SKM-1 (cell line): ENCODE results near the gene CHCHD1.
A peak's percentile ranks its signal among the peaks of the same experiment; 100 is the strongest.
"Not testable (repeated sequence)": the region's sequence is repeated elsewhere in the genome, so short reads cannot be mapped to it uniquely, and the experiment has no call there.

Experiments
- DNase-seq: peaks from one replicate; lab custom pipeline; 2025; ENCODE audit not compliant: unreplicated experiment; lab: John Stamatoyannopoulos, UW

The CHCHD1 gene

DNA sequence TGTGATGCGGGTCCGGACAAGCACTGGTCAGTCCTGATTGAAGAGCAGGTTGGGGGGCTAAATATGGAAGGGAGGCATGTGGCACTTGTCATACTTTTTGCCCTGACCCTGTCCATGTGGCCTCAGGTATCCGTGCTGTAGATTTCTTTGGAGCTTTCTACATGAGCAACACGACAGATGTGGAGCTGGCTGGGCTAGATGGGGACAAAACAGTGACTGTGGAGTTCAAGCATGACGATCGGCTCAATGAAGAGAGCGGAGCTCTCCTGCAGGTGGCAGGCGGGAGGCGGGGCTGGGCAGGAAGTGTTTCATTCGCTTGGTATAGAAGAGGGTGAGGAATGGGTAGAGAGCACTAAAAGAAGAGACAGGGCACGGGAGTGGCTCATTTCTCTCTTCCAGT lies 13.0 kb upstream of the CHCHD1 start:
- no peak for DNase-seq

DNA sequence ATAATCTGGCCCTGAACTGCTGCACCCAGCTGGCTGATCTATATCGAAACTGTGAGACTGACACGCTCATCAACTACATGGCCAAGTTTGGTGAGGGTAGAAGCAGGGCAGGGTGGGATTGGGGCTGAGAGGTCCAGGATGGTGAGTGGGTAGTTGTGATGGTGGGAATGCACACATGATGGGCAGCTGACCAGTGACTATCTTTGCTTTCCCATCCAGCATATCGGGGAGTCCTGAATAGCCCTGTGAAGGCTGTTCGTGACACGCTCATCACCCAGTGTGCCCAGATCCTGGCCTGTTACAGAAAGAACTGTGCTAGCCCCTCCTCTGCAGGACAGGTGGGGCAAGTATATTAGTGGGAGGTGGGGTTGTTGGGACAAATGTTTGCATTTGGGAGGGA lies 12.5 kb upstream of the CHCHD1 start:
- no peak for DNase-seq

- DNase-seq = no peak
These were observed 10.0 kb upstream of the CHCHD1 start for GRCh38 chr10:73771722-73772280.

DNA sequence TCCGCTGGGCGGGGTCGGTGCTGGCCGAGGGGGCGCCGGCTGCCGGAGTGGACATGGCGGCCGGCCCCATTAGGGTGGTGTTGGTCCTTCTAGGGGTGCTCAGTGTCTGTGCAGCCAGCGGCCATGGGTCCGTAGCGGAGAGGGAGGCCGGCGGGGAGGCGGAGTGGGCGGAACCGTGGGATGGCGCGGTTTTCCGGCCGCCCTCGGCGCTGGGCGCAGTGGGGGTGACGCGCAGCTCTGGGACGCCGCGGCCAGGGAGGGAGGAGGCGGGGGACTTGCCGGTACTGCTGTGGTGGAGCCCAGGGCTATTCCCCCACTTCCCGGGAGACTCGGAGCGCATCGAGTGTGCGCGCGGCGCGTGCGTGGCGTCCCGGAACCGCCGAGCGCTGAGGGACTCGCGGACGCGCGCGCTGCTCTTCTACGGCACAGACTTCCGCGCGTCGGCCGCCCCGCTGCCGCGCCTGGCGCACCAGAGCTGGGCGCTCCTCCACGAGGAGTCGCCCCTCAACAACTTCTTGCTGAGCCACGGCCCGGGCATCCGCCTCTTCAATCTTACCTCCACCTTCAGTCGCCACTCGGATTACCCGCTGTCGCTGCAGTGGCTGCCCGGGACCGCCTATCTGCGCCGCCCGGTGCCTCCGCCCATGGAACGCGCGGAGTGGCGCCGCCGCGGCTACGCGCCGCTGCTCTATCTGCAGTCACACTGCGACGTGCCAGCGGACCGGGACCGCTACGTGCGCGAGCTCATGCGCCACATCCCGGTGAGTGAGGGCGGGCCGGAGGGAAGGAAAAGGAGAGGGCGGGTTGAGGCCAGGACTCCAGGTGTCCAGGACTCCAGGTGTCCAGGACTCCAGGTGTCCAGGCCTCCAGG lies 9.3 kb upstream of the CHCHD1 start:
- DNase-seq = peak; percentile 63

DNA sequence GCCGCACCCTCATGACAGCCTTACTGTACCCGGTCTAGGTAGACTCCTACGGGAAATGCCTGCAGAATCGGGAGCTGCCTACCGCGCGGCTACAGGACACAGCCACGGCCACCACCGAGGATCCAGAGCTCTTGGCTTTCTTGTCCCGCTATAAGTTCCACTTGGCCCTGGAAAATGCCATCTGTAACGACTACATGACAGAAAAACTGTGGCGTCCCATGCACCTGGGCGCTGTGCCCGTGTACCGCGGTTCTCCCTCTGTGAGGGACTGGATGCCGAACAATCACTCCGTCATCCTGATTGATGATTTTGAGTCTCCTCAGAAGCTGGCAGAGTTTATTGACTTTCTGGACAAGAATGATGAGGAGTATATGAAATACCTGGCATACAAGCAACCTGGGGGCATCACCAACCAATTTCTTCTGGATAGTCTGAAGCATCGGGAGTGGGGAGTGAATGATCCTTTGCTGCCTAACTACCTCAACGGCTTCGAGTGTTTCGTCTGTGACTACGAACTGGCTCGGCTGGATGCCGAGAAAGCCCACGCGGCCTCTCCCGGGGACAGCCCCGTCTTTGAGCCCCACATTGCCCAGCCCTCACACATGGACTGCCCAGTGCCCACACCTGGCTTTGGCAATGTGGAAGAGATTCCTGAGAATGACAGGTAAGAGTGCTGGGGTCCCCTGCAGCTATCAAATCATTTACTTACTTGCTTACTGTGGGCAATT lies 8.5 kb upstream of the CHCHD1 start:
- DNase-seq = no peak

GRCh38 chr10:73774637-73775036 lies 7.2 kb upstream of the CHCHD1 start:
- no peak for DNase-seq

GRCh38 chr10:73779018-73779417 lies 2.8 kb upstream of the CHCHD1 start:
- no peak for DNase-seq

DNA sequence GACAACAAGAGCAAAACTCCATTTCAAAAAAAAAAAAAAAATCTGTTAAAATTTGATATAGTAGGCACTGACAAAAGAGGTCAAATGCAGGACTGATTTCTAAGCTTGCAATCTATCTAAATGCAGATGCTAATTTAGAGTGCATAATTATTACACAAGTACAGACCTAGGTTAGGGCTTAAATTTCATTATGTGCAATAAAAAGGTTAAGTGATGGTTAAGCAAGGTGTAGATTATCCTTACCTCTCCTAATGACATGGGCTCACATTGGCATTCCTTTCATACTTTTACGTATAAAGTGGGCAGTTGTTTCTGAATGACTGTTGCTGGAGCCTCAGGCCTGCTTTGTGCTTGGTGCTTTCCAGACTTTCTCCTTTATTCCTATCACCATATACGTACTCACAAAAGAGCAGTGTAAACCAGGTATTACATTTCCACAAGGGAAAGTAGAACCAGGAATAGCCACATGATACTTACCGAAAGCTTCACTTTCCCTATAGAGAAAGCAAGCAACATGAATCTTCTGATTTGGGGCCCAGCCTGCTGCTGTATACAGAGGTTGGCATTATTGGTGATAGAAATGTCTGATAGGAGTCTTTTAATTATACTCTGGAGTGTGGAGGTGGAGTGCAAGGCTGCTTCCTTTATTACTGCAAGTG lies 2.2 kb upstream of the CHCHD1 start:
- DNase-seq = no peak

- DNase-seq = no peak
These were observed 1.5 kb upstream of the CHCHD1 start for GRCh38 chr10:73780301-73780700.

DNA sequence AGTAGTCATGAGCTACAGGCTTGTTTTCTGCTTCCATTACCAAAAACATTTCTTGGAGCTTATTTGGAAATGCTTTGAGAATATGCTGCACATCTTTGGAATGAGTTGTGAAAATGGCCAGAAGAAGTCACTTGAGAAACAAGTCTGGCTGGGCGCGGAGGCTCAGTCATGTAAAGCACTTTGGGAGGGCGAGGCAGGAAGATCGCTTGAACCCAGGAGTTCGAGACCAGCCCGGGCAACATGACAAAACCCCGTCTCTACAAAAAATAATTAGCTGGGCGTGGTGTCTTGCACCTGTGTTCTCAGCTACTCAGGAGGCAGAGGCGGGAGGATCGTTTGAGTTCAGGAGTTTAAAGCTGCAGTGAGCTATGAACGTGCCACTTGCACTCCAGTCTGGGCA lies 882 bp upstream of the CHCHD1 start:
- DNase-seq = no peak

- DNase-seq = no peak
These were observed 335 bp upstream of the CHCHD1 start for GRCh38 chr10:73781548-73781878.

GRCh38 chr10:73782749-73783085 lies 869 bp downstream of the CHCHD1 start:
- DNase-seq = no peak

- peak; percentile 83 for DNase-seq
These were observed 3.4 kb downstream of the CHCHD1 start, which contains the start of gene ZSWIM8 for GRCh38 chr10:73785211-73785720. Gene ZSWIM8 (plus strand): TSS chr10:73785606. CDS start chr10:73785879, 273 bp downstream.

GRCh38 chr10:73785721-73786511 lies 4.1 kb downstream of the CHCHD1 start:
- no peak for DNase-seq

DNA sequence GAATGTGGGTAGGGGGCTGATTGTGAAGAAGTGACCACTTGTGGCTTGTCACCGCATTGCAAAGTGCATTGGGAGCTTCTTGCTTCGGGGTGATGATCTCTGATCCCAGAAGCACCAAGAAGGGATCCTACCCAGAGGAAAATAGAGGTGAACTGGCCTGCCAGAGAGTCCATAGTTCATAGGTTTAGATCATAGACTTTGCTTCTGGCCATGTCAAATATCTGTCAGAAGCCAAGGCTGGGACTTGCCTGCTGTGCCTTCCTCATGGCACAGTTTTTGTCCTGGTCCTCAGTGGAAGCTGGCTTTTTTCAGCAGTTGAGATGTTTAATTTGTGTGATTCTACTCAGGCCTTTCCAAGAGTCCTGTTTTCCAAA lies 4.7 kb downstream of the CHCHD1 start:
- no peak for DNase-seq

GRCh38 chr10:73787031-73787800 lies 5.4 kb downstream of the CHCHD1 start:
- not testable (repeated sequence) for DNase-seq

DNA sequence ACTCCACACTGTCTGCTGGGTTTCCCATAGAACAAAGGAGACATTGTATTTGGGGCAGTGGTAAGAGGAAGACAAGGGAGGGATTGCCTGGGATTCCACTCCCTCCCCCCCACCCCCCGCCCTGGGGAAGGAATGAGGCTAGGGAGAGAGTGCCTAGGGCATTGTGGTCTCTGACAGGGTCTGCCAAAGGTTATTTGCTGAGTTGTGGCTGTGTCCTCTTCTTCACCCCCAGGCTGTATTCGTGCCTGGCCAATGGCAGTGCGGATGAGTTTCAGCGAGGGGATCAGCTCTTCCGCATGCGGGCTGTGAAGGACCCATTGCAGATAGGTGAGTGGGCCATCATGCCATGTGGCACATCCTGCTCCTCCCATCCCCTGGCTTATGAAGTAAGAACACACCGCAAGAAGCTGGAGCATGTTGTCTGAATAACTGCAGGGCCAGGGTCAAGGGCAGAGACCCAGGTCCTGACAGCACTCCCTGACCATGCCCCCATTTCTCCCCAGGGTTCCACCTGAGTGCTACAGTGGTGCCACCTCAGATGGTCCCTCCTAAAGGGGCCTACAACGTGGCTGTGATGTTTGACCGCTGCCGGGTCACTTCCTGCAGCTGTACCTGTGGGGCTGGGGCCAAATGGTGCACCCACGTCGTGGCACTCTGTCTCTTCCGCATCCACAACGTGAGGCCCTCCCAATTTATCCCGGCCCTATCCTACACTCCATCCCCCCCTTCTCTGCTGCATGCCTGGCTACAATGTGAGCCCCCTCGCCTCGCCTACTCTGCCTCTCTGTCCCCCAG lies 7.2 kb downstream of the CHCHD1 start:
- no peak for DNase-seq

GRCh38 chr10:73789659-73790055 lies 7.8 kb downstream of the CHCHD1 start:
- DNase-seq = no peak
